Natural killer cell (primary cell): ENCODE measurements around the gene AARSD1. TPM values are rescaled to one million over a fixed set of nuclear protein-coding genes. Genes with fewer than 3 reads are reported as not detected.
"Not testable (repeated sequence)": the region's sequence is repeated elsewhere in the genome, so short reads cannot be mapped to it uniquely, and the experiment has no call there.

Experiments used
- ATAC-seq, 3 donors: fragments of 150-1000 bp in 2 of 3; fragments of 200-7000 bp in 1 of 3; cut with Tn5 transposase; 1 replicate in 1 of 3; 2 replicates in 2 of 3; pipeline ENCODE4 v1.10.0; 2021; ENCODE audit warnings: mild to moderate bottlenecking in 2 of 3, moderate library complexity in 2 of 3
- DNase-seq, 2 donors: peaks; one replicate each; pipeline versions ENCODE4 v3.0.0 to v3.0.0-alpha.2; 2013 to 2021; ENCODE audit warnings: mixed read lengths in 1 of 2
- H3K27ac ChIP-seq: one replicate; pipeline ENCODE4 v1.5.1; 2013; ENCODE audit warnings: mild to moderate bottlenecking, low read length
- H3K27me3 ChIP-seq: one replicate; pipeline ENCODE4 v1.6.1; 2013; ENCODE audit warnings: low read length; ENCODE audit not compliant: control insufficient read depth, insufficient read depth
- H3K36me3 ChIP-seq: one replicate; pipeline ENCODE4 v1.6.1; 2013; ENCODE audit warnings: low read length; ENCODE audit not compliant: control insufficient read depth, insufficient read depth
- H3K4me1 ChIP-seq: one replicate; pipeline ENCODE4 v1.6.1; 2013; ENCODE audit warnings: low read length; ENCODE audit not compliant: control insufficient read depth, insufficient read depth
- H3K4me3 ChIP-seq: one replicate; pipeline ENCODE4 v1.5.1; 2013; ENCODE audit warnings: low read length
- H3K9me3 ChIP-seq: one replicate; pipeline ENCODE4 v1.6.1; 2013; ENCODE audit warnings: low read length; ENCODE audit not compliant: control insufficient read depth, insufficient read depth
- H3K27ac Mint-ChIP-seq, 2 donors: one replicate each; pipeline ENCODE4 v1.8.0; 2022; ENCODE audit warnings: mild to moderate bottlenecking in 2 of 2, mixed read lengths in 2 of 2, moderate library complexity in 1 of 2
- H3K27me3 Mint-ChIP-seq, 2 donors: one replicate each; pipeline ENCODE4 v1.8.0; 2022; ENCODE audit warnings: low read depth in 2 of 2, mixed read lengths in 2 of 2
- H3K36me3 Mint-ChIP-seq: one replicate; pipeline ENCODE4 v1.8.0; 2022; ENCODE audit warnings: mixed read lengths
- H3K4me1 Mint-ChIP-seq, 2 donors: one replicate each; pipeline ENCODE4 v1.8.0; 2022; ENCODE audit warnings: mixed read lengths in 2 of 2
- H3K4me3 Mint-ChIP-seq: one replicate; pipeline ENCODE4 v1.8.0; 2022; ENCODE audit warnings: mild to moderate bottlenecking, moderate library complexity, mixed read lengths
- H3K9me3 Mint-ChIP-seq, 2 donors: one replicate each; pipeline ENCODE4 v1.8.0; 2022; ENCODE audit warnings: mixed read lengths in 2 of 2
- CTCF ChIP-seq: fragments of 200-600 bp; IDR thresholded peaks from one replicate; pipeline ENCODE4 v1.8.0; 2022; ENCODE audit warnings: antibody characterized with exemption
- WGBS: methylation state at CpG from one replicate; pipeline ENCODE4 v1.1.7; 2013; ENCODE audit warnings: missing lambda C conversion rate; ENCODE audit not compliant: insufficient coverage; 5-methylcytosine and 5-hydroxymethylcytosine counted together
- intact Hi-C: fragments of 100-400 bp; cut with micrococcal nuclease; formaldehyde crosslinking; loops from one replicate; pipeline ENCODE4 v1.14.2; 2022
- total RNA-seq, 4 donors: library from RNA; stranded (reverse); fragments of 120-200 nt in 1 of 4; gene quantifications; one replicate each; pipeline versions ENCODE4 v1.2.3 to v1.2.4, GENCODE V29; 2013 to 2022

Gene AARSD1
- total RNA-seq, 3 donors from 2014 or later (not counting 1 experiment from before 2014, with no cell fraction given) = 46.1 to 61.8 (median 57.1) TPM

GRCh38 chr17:42920106-42920900, 44.0 kb downstream of the AARSD1 start:
- no peak for ATAC-seq

GRCh38 chr17:42919522-42920077, 44.7 kb downstream of the AARSD1 start:
- H3K27me3 ChIP-seq, H3K27ac Mint-ChIP-seq, H3K36me3 Mint-ChIP-seq, ATAC-seq, H3K27me3 Mint-ChIP-seq, H3K9me3 ChIP-seq, DNase-seq, intact Hi-C loops, H3K4me1 ChIP-seq, H3K4me3 ChIP-seq, H3K4me1 Mint-ChIP-seq, H3K27ac ChIP-seq, H3K36me3 ChIP-seq, H3K4me3 Mint-ChIP-seq, H3K9me3 Mint-ChIP-seq: not testable (repeated sequence)
- 91% methylated on average over 10 of the region's 10 CpGs for WGBS

More at GRCh38 chr17:42920106-42920900, 44.0 kb downstream of the AARSD1 start:
- intact Hi-C loops = no loop called here
- H3K36me3 Mint-ChIP-seq = no peaks in the 10 kb centered on the region
- H3K27me3 ChIP-seq = no peaks in the 10 kb centered on the region
- no peak for DNase-seq
- H3K27ac ChIP-seq = no peak overlapping the region
- no peak overlapping the region for H3K4me3 Mint-ChIP-seq
- no peaks in the 10 kb centered on the region for H3K9me3 Mint-ChIP-seq
- H3K36me3 ChIP-seq = no peaks in the 10 kb centered on the region
- 89% methylated on average over 10 of the region's 10 CpGs for WGBS
- H3K27ac Mint-ChIP-seq = no peak overlapping the region
- no peaks in the 10 kb centered on the region for H3K9me3 ChIP-seq
- no peak overlapping the region for H3K4me3 ChIP-seq
- H3K4me1 Mint-ChIP-seq = no peaks in the 10 kb centered on the region
- H3K27me3 Mint-ChIP-seq = peaks cover 0 to 10% of the 10 kb centered on the region in 2 donors
- H3K4me1 ChIP-seq = no peaks in the 10 kb centered on the region
- no peak for TF ChIP-seq CTCF

- DNase-seq (no peak), ATAC-seq (no peak)
- no peak for TF ChIP-seq CTCF
- 91% methylated on average over 2 of the region's 3 CpGs for WGBS
- Histone ChIP-seq H3K36me3 (no peaks in the 10 kb centered on the region), H3K4me3 (no peak overlapping the region), H3K9me3 (no peaks in the 10 kb centered on the region), H3K27me3 (no peaks in the 10 kb centered on the region), H3K27ac (no peak overlapping the region), H3K4me1 (no peaks in the 10 kb centered on the region)
- no peaks in the 10 kb centered on the region for H3K9me3 Mint-ChIP-seq
- H3K27ac Mint-ChIP-seq = no peak overlapping the region
- H3K27me3 Mint-ChIP-seq = peaks cover 0 to 4% of the 10 kb centered on the region in 2 donors
- no peaks in the 10 kb centered on the region for H3K36me3 Mint-ChIP-seq
- intact Hi-C loops = no loop called here
- H3K4me3 Mint-ChIP-seq = no peak overlapping the region
- no peaks in the 10 kb centered on the region for H3K4me1 Mint-ChIP-seq
Measured at GRCh38 chr17:42918902-42919521, 45.2 kb downstream of the AARSD1 start.

GRCh38 chr17:42917236-42917603, 47.0 kb downstream of the AARSD1 start:
- no peaks in the 10 kb centered on the region for H3K4me1 Mint-ChIP-seq
- H3K4me3 ChIP-seq = no peak overlapping the region
- no peak for ATAC-seq
- no peak for TF ChIP-seq CTCF
- no peak overlapping the region for H3K4me3 Mint-ChIP-seq
- WGBS = 89% methylated on average over 8 of the region's 8 CpGs
- H3K27me3 ChIP-seq = no peaks in the 10 kb centered on the region
- no peaks in the 10 kb centered on the region for H3K9me3 Mint-ChIP-seq
- H3K36me3 ChIP-seq = no peaks in the 10 kb centered on the region
- no peak overlapping the region for H3K27ac Mint-ChIP-seq
- intact Hi-C loops = no loop called here
- no peaks in the 10 kb centered on the region for H3K9me3 ChIP-seq
- no peaks in the 10 kb centered on the region for H3K4me1 ChIP-seq
- H3K27ac ChIP-seq = no peak overlapping the region
- H3K36me3 Mint-ChIP-seq = no peaks in the 10 kb centered on the region
- H3K27me3 Mint-ChIP-seq = peaks cover 0 to 4% of the 10 kb centered on the region in 2 donors
- DNase-seq = no peak

- H3K36me3 ChIP-seq, H3K27ac ChIP-seq: not testable (repeated sequence)
- 78% methylated on average over 3 of the region's 4 CpGs for WGBS
Measured at GRCh38 chr17:42916388-42917235, 47.6 kb downstream of the AARSD1 start.

More at GRCh38 chr17:42916388-42917235, 47.6 kb downstream of the AARSD1 start:
- H3K4me1 ChIP-seq, H3K9me3 ChIP-seq, H3K4me3 Mint-ChIP-seq, H3K9me3 Mint-ChIP-seq, H3K36me3 Mint-ChIP-seq, H3K27me3 ChIP-seq, DNase-seq, H3K4me3 ChIP-seq, intact Hi-C loops, H3K27me3 Mint-ChIP-seq, H3K4me1 Mint-ChIP-seq, H3K27ac Mint-ChIP-seq, ATAC-seq: not testable (repeated sequence)
